ENCODE results near the gene NCAPD2.

The NCAPD2 gene, protein sequence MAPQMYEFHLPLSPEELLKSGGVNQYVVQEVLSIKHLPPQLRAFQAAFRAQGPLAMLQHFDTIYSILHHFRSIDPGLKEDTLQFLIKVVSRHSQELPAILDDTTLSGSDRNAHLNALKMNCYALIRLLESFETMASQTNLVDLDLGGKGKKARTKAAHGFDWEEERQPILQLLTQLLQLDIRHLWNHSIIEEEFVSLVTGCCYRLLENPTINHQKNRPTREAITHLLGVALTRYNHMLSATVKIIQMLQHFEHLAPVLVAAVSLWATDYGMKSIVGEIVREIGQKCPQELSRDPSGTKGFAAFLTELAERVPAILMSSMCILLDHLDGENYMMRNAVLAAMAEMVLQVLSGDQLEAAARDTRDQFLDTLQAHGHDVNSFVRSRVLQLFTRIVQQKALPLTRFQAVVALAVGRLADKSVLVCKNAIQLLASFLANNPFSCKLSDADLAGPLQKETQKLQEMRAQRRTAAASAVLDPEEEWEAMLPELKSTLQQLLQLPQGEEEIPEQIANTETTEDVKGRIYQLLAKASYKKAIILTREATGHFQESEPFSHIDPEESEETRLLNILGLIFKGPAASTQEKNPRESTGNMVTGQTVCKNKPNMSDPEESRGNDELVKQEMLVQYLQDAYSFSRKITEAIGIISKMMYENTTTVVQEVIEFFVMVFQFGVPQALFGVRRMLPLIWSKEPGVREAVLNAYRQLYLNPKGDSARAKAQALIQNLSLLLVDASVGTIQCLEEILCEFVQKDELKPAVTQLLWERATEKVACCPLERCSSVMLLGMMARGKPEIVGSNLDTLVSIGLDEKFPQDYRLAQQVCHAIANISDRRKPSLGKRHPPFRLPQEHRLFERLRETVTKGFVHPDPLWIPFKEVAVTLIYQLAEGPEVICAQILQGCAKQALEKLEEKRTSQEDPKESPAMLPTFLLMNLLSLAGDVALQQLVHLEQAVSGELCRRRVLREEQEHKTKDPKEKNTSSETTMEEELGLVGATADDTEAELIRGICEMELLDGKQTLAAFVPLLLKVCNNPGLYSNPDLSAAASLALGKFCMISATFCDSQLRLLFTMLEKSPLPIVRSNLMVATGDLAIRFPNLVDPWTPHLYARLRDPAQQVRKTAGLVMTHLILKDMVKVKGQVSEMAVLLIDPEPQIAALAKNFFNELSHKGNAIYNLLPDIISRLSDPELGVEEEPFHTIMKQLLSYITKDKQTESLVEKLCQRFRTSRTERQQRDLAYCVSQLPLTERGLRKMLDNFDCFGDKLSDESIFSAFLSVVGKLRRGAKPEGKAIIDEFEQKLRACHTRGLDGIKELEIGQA (N-terminal part only)

GRCh38 chr12:6493497-6494257 is at the start of gene NCAPD2:
Gene NCAPD2, plus strand, starts transcription at chr12:6494102. Its CDS starts 997 bp downstream, at chr12:6495099.
- DNase-seq (ENCODE audit: low spot score) = peak; percentile 99

DNA sequence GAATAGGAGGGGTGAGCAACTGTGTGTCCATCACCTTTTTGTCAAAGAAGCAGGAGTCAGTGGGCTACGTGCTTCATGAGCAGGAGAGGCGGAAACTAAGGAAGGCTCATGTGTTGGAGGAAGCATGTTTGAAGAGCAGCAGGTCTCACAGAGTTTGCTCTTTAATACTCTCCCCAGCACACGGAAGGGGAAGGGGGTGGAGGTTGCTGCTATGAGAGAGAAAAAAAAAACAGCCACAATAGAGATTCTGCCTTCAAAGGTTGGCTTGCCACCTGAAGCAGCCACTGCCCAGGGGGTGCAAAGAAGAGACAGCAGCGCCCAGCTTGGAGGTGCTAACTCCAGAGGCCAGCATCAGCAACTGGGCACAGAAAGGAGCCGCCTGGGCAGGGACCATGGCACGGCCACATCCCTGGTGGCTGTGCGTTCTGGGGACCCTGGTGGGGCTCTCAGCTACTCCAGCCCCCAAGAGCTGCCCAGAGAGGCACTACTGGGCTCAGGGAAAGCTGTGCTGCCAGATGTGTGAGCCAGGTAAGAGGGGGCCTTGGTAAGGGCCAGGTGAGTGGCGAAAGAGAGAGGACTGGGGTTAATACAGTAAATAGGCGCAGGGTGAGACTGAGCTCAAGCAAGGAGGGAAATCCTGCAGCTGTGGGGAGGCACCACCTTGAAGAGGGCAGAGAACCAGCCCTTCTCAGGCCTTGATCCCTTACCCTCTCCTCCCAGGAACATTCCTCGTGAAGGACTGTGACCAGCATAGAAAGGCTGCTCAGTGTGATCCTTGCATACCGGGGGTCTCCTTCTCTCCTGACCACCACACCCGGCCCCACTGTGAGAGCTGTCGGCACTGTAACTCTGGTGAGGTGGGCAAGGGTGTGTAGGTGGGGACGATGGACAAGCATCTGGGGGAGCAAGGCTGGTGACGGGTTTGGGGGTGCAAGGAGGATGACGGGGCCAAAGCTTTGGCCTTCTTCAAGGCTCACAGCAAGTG is 48.9 kb upstream of the NCAPD2 start, which contains the start of gene CD27:
Gene CD27 (plus strand): TSS at position 252 of the 985 bp plus-strand sequence. CDS start 141 bp downstream, at position 393.
- no peak for DNase-seq (ENCODE audit: low spot score)

- DNase-seq (ENCODE audit: low spot score) = no peak
Observed at GRCh38 chr12:6450091-6450868, 43.6 kb upstream of the NCAPD2 start.

DNA sequence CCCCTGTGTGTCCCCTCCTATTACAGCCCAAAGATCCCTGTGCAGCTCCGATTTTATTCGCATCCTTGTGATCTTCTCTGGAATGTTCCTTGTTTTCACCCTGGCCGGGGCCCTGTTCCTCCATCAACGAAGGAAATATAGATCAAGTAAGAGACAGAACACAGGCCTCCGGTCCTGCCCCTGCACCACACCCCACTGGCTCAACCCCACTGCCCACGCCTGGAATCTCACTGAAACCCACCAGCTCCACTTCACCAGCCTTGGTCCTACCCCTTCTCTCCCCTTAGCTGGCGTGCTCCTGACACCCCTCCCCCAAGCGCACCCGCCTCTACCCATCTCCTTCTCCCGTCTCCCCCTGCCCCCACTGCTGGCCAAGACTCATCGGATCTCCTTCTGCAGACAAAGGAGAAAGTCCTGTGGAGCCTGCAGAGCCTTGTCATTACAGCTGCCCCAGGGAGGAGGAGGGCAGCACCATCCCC is 43.0 kb upstream of the NCAPD2 start:
- peak; percentile 55 for DNase-seq (ENCODE audit: low spot score)

DNA sequence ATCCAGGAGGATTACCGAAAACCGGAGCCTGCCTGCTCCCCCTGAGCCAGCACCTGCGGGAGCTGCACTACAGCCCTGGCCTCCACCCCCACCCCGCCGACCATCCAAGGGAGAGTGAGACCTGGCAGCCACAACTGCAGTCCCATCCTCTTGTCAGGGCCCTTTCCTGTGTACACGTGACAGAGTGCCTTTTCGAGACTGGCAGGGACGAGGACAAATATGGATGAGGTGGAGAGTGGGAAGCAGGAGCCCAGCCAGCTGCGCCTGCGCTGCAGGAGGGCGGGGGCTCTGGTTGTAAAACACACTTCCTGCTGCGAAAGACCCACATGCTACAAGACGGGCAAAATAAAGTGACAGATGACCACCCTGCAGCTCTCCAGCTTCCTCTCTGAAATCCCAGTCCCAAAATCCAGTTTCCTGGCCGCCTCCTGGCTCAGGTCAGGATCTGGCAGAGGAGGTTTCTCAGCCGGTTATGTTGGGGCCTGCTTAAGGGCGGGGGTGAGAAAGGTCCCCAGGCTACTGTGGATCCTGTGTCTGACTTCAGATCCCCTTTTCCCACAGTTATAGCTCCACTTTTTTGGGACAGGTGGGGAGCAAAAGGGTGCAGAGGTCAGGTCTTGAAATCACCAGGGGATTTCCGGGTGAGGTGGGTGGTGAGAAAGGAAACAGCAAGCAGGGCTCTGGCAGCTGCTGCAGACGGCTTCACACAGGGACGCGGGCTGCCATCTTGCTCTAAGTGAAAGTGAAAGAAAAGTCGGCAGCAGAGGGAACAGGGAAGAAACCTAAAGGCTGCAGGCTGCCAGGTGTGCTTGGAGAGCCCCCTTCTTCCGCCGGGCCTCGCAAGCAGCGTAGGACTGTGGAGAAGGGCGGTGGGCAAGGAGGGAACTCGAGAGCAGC is 42.3 kb upstream of the NCAPD2 start, which contains the start of gene TAPBPL:
Gene TAPBPL (plus strand): TSS at position 695 of the 897 bp plus-strand sequence. CDS start 207 bp downstream, outside the sequence.
- DNase-seq (ENCODE audit: low spot score) = peak; percentile 93

DNA sequence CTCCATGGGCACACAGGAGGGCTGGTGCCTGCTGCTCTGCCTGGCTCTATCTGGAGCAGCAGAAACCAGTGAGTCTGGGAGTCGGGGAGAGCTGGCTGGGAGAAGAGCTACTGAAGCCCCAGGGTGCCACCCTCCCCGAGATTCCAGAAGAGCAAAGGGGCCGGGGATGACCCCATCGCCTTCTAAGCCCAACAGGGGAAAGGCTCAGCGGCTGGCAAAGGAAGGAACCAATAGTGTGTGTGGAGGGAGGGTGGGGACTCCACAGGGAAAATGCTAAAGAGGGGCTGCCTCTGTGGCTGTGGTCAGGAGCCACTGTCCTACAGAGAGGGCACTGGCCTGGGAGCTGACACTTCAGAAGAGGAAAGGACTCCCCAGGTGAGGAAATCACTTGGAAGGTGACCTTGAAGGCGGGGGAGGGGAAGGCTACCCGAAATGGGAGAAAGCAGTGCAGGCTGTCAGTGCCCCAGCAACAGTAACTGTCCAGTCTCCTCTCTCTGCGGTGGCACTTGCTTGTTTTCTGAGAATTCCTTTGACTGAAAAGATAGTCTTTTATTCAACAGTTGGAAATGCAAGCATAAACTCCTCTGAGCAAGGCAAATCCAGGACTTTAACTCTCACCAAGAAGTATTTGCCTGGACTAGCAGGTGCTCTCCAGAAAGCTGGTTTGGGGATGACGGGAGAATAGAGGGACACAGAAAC is 41.5 kb upstream of the NCAPD2 start:
- peak; percentile 39 for DNase-seq (ENCODE audit: low spot score)

GRCh38 chr12:6452944-6453630 is 40.8 kb upstream of the NCAPD2 start:
- DNase-seq (ENCODE audit: low spot score) = no peak

GRCh38 chr12:6457220-6457945 is 36.5 kb upstream of the NCAPD2 start:
- DNase-seq (ENCODE audit: low spot score) = no peak

DNA sequence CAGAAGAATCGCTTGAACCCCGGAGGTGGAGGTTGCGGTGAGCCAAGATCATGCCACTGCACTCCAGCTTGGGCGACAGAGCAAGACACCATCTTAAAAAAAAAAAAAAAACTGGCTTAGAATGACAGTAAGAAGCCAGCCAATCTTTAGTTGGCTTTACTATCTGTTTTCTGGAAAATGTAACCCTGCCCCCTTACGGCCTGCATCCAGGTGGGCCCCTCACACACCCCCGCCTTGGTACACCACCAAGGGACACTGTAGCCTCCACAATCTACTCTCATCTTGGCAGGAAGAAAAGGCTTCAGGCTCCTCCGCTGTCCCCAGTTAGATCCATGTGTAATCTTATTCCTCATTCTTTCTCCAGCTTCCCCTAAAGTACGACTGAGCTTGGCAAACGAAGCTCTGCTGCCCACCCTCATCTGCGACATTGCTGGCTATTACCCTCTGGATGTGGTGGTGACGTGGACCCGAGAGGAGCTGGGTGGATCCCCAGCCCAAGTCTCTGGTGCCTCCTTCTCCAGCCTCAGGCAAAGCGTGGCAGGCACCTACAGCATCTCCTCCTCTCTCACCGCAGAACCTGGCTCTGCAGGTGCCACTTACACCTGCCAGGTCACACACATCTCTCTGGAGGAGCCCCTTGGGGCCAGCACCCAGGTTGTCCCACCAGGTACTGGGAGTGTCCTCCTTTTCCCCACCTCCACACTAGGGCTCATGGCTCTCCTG is 35.5 kb upstream of the NCAPD2 start:
- DNase-seq (ENCODE audit: low spot score) = no peak

GRCh38 chr12:6459004-6459337 is 34.9 kb upstream of the NCAPD2 start:
- DNase-seq (ENCODE audit: low spot score) = no peak

DNA sequence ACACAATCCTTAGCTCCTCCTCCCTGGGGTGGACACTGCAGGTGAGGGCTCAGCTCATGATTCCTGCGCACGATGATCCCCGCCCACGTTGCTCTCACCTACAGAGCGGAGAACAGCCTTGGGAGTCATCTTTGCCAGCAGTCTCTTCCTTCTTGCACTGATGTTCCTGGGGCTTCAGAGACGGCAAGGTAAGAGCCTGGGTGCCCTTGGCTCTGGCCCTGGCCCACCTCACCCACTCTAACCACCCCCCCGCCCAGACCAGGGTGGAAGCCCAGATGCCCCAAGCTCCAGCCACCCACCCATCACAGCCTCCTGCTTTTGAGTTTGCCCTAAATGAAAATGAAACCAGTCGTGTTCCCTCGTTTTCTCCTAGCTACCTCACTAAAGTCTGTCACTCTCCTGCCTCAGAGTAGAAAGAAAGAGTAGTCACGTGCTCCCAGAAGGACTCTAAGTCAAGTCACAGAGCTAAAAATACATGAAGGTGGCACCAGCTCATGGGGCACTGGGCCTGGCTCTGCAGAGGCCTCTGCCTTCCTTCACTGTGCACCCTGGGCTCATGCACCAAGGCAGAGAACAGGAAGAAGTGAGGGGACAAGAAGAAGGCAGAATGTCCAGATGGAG is 33.0 kb upstream of the NCAPD2 start:
- DNase-seq (ENCODE audit: low spot score) = no peak

DNA sequence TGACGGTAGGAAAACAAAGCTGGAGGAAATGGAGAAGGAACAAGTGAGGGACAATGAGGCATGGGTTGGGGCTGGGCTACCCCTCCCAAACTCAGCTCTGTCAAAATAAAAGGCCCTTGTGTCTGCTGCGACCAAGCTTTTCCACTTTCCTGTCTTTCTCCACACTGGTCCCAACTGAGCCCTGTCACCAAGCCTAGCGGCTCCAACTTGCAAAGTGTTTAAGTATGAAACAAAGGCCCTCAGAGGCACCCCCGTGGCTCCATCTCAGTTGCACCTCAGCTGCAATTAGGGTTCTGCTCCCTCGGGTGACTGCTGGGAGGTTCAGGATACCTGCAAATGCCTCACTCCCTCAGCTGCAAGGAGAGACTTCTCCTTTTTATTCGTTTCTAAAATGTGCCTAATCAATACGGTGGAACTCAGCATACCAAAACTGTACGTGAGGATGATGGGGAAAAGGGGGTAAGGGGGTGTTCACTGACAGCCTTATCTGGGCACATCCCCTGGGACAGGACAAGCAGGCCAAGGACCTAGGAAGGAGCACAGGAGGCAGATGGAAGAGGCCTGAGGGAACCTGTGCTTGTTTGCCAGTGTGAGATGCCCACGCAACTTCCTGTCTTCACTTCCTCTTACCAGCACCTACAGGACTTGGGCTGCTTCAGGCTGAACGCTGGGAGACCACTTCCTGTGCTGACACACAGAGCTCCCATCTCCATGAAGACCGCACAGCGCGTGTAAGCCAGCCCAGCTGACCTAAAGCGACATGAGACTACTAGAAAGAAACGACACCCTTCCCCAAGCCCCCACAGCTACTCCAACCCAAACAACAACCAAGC is 32.3 kb upstream of the NCAPD2 start:
- no peak for DNase-seq (ENCODE audit: low spot score)

DNA sequence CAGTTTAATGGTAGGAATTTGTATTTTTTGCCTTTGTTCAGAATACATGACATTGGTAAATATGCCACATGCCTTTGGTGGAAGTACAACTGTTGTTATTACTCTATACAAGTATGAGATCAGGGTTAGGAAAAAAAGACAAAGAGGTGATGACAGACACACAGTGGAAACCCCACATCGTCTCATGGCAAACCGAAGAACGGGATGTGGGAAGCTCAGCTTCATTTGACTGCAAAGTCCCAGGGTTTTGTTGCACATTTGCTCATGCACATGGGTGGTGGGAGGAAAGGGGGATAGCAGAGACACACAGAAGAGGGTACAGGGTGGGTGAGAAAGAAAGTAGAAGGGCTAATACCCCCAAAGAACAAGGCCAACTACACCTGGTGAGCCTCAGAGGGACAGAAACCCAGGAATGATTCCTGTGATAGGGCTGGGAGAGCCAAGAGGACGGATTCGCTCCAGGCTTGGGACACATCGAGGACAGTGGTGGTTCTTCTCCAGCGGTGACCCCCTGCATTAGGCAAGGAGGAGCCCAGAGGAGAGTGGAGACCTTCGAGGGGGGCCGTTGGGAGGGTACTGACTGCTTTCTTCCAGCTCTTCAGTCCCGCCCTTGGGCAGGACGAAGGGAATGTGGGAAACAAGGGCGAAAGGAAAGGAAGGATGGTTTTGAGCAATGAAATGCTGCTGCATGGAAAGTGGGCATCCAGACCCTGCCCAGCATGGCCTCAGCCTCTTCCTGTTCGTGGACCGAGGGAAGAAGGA is 31.5 kb upstream of the NCAPD2 start:
- no peak for DNase-seq (ENCODE audit: low spot score)
